Ovary (tissue), 9 donors: ENCODE data around the gene MYH6. TPM values are rescaled to one million over a fixed set of nuclear protein-coding genes. Genes with fewer than 3 reads are reported as not detected.

Experiments
- DNase-seq, 5 donors: peaks; one replicate each; pipeline ENCODE4 v3.0.0-alpha.2; 2019 to 2020
- H3K27ac ChIP-seq, 2 donors: fragments of 200-600 bp; one replicate each; pipeline versions ENCODE4 v1.5.1 to v1.8.0; 2019 to 2022
- H3K27me3 ChIP-seq: fragments of 200-600 bp; one replicate; pipeline ENCODE4 v1.8.0; 2022
- H3K36me3 ChIP-seq: fragments of 200-600 bp; sonication (generic); one replicate; pipeline ENCODE4 v1.5.1; 2019
- H3K4me1 ChIP-seq: one replicate; pipeline ENCODE4 v1.8.1; 2013; ENCODE audit warnings: mild to moderate bottlenecking, moderate library complexity; ENCODE audit not compliant: insufficient read depth
- H3K4me3 ChIP-seq: fragments of 200-600 bp; sonication (generic); one replicate; pipeline ENCODE4 v1.5.1; 2017
- H3K9me3 ChIP-seq, 2 donors: fragments of 200-600 bp in 1 of 2; sonication (generic) in 1 of 2; one replicate each; pipeline versions ENCODE4 v1.5.1 to v1.8.1; 2013 to 2019; ENCODE audit warnings: mild to moderate bottlenecking in 1 of 2, moderate library complexity in 1 of 2
- EP300 ChIP-seq: sonication (generic); formaldehyde crosslinking; IDR thresholded peaks from one replicate; pipeline ENCODE4 v1.6.1; 2017; ENCODE audit warnings: antibody characterized with exemption
- POLR2A ChIP-seq: fragments of 450-650 bp; IDR thresholded peaks from one replicate; pipeline ENCODE4 v1.6.1; 2017; ENCODE audit warnings: antibody characterized with exemption, mild to moderate bottlenecking, moderate library complexity
- WGBS, 3 donors: extraction: QIAGEN DNeasy Blood & Tissue Kit in 1 of 3; methylation state at CpG; one replicate each; pipeline versions ENCODE4 v1.1.5 to v1.1.7; 2013 to 2017; 5-methylcytosine and 5-hydroxymethylcytosine counted together
- intact Hi-C, 4 donors: fragments of 100-400 bp; cut with DNase I; formaldehyde crosslinking; loops; one replicate each; pipeline versions ENCODE4 v1.11.0 to v1.15.1; 2022 to 2023
- polyA plus RNA-seq, 2 donors: library from polyadenylated mRNA; stranded (reverse); fragments of 200-250 nt in 1 of 2; fragments of 350-450 nt in 1 of 2; fragmentation: Illumina TruSeq in 1 of 2; extraction: RNeasy Lipid Tissue Mini Kit (QIAGEN cat#74804) in 1 of 2; gene quantifications; one replicate each; pipeline ENCODE4 v1.2.3, GENCODE V29; 2013 to 2014
- total RNA-seq, 7 donors: library from RNA; depleted of rRNA in 2 of 7; stranded (reverse); fragments of >200 nt in 2 of 7; fragmentation: NEBNext Ultra II Directional in 3 of 7; extraction: Animal tissue kit (Norgen Biotek cat#: 25700) in 3 of 7; gene quantifications; one replicate each; pipeline versions ENCODE4 v1.1.0 to v1.2.4, GENCODE V29; 2016 to 2023
- TF ChIP-seq, protein P1 (sequence below), 3 donors: fragments of 450-650 bp in 2 of 3; fragments of 200-600 bp in 1 of 3; IDR thresholded peaks; one replicate each; pipeline versions ENCODE4 v1.5.1 to v1.8.0; 2016 to 2022; ENCODE audit warnings: antibody characterized with exemption in 3 of 3, mild to moderate bottlenecking in 1 of 3
- donor health status: DM: no; HTN: no; CAD: no; lungs with moderate emphysema.
- donor health status: DM: no; HTN: no; CAD: no.
- donor health status: Bipolar disorder and iron deficiency.
- donor health status: DM: yes; HTN: yes; CAD: no.
- donor health status: DM: no; HTN: no; CAD: no.
- donor health status: DM: yes; HTN: yes; CAD: no.

The MYH6 gene
- total and polyA plus RNA-seq, 9 donors = 0.07 to 1.1 (median 0.50) TPM; not detected in 4

DNA sequence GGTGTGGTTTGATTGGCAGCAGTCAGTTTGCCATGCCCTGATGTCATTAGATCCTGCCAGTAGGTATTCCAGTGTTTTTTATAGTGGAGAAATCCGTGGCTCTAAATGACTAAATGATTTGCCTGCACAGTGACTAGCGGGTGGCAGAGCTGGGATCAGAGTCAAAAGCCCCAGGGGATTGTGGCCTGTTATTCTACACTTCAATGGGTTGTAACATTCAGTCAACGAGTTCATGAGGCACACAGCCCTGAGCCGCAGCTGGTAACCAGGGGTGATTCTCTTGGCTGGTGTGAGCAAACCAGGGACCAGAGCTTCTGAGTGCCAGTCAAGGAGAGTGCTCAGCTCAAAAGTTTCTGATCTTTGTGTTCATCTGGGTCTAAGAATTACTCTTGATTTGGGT lies 1.8 kb downstream of the MYH6 start:
- Histone ChIP-seq H3K4me3 (no peak overlapping the region), H3K36me3 (no peaks in the 10 kb centered on the region), H3K27me3 (no peaks in the 10 kb centered on the region), H3K9me3 (no peaks in the 10 kb centered on the region), H3K27ac (no peak overlapping the region), H3K4me1 (no peaks in the 10 kb centered on the region)
- DNase-seq = no peak
- intact Hi-C loops = no loop called here
- TF ChIP-seq POLR2A (no peak), EP300 (no peak)
- TF ChIP-seq, protein P1, sequence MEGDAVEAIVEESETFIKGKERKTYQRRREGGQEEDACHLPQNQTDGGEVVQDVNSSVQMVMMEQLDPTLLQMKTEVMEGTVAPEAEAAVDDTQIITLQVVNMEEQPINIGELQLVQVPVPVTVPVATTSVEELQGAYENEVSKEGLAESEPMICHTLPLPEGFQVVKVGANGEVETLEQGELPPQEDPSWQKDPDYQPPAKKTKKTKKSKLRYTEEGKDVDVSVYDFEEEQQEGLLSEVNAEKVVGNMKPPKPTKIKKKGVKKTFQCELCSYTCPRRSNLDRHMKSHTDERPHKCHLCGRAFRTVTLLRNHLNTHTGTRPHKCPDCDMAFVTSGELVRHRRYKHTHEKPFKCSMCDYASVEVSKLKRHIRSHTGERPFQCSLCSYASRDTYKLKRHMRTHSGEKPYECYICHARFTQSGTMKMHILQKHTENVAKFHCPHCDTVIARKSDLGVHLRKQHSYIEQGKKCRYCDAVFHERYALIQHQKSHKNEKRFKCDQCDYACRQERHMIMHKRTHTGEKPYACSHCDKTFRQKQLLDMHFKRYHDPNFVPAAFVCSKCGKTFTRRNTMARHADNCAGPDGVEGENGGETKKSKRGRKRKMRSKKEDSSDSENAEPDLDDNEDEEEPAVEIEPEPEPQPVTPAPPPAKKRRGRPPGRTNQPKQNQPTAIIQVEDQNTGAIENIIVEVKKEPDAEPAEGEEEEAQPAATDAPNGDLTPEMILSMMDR (IDR thresholded peaks at IDR 0.05) = no peak
- 53 to 68% (median 59%) methylated on average over 4 of the region's 4 CpGs for WGBS, 3 donors

DNA sequence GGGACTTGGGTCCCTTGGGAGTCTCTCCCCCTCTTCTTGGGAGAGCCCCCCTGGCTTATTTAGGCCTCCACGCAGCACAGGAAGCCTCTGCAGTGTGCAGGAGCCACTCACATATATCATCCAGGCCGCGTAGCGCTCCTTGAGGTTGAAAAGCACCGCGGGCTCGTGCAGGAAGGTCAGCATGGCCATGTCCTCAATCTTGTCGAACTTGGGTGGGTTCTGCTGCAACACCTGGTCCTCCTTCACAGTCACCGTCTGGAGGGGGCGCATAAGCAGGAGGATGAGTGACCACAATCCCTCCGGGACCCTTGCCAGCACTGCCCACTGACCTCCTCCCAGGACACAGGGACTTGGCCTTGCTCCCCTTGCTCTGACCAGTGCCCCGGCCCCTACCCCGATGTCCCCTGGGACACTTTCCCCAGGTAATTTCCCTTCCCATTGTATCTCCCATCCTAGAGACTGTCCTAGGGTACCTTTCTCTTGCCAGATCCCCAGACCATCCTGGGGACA lies 2.5 kb downstream of the MYH6 start:
- intact Hi-C loops = no loop called here
- 75 to 83% (median 82%) methylated on average over 13 of the region's 13 CpGs for WGBS, 3 donors
- no peaks in the 10 kb centered on the region for H3K4me1 ChIP-seq
- no peak for DNase-seq
- no peak overlapping the region for H3K27ac ChIP-seq
- no peaks in the 10 kb centered on the region for H3K36me3 ChIP-seq
- no peaks in the 10 kb centered on the region for H3K9me3 ChIP-seq
- H3K27me3 ChIP-seq = no peaks in the 10 kb centered on the region
- no peak overlapping the region for H3K4me3 ChIP-seq
- no peak for TF ChIP-seq EP300
- TF ChIP-seq, protein P1 (IDR thresholded peaks at IDR 0.05) = no peak
- no peak for TF ChIP-seq POLR2A

DNA sequence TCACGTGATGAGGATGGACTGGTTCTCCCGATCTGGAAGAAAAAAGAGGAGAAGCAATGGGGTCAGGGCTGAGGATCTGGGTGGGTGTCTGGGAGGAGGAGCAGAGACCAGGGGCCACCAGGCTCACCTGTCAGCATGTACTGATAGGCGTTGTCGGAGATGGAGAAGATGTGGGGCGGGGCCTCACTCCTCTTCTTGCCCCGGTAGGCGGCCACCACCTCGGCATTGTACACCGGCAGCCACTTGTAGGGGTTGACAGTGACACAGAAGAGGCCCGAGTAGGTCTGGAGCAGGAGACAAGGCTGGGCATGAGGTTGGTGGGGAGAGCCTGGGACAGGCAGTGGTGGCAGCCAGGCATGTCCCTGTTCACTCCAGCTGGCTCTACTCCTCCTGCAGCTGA lies 3.0 kb downstream of the MYH6 start:
- no peak for TF ChIP-seq EP300
- no peak for TF ChIP-seq POLR2A
- TF ChIP-seq, protein P1 (IDR thresholded peaks at IDR 0.05) = no peak
- no peak for DNase-seq
- H3K27me3 ChIP-seq = no peaks in the 10 kb centered on the region
- no peaks in the 10 kb centered on the region for H3K36me3 ChIP-seq
- WGBS, 3 donors = 73 to 85% (median 77%) methylated on average over 10 of the region's 10 CpGs
- H3K4me1 ChIP-seq = no peaks in the 10 kb centered on the region
- no peak overlapping the region for H3K4me3 ChIP-seq
- no peak overlapping the region for H3K27ac ChIP-seq
- intact Hi-C loops = no loop called here
- no peaks in the 10 kb centered on the region for H3K9me3 ChIP-seq

DNA sequence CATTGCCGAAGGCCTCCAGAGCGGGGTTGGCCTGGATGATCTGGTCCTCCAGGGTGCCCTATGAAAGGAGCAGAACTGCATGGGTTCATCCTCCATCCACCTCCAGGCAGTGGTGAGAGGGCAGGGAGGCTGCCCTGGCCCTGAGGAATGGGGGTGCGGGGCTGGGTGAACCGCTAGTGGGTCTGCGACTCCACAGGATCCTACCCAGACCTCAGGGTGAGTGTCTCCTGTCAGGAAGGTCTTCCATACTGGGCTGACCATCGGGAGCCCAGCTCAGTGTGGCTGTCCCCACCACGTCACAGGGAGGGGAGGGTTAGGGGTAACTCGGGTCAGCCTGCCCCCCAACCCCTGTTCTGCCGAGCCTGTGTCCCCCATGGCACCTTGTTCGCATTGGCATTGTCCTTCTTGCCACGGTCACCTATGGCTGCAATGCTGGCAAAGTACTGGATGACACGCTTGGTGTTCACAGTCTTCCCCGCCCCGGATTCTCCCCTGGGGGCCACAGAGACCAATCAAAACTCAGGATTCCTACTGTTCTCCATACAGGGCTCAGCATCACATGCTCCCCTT lies 3.7 kb downstream of the MYH6 start:
- no peaks in the 10 kb centered on the region for H3K9me3 ChIP-seq
- intact Hi-C loops = no loop called here
- no peaks in the 10 kb centered on the region for H3K36me3 ChIP-seq
- H3K27me3 ChIP-seq = no peaks in the 10 kb centered on the region
- DNase-seq = no peak
- H3K4me1 ChIP-seq = no peaks in the 10 kb centered on the region
- 84 to 93% (median 88%) methylated on average over 7 to 14 of the region's 14 CpGs for WGBS, 3 donors
- no peak for TF ChIP-seq EP300
- TF ChIP-seq, protein P1 (IDR thresholded peaks at IDR 0.05) = no peak
- no peak for TF ChIP-seq POLR2A
- no peak overlapping the region for H3K4me3 ChIP-seq
- no peak overlapping the region for H3K27ac ChIP-seq
